Left kidney (tissue), 2 donors: ENCODE results near the gene PRDM10. TPM values are rescaled to one million over a fixed set of nuclear protein-coding genes. Genes with fewer than 3 reads are reported as not detected.
"Not testable (repeated sequence)": the region's sequence is repeated elsewhere in the genome, so short reads cannot be mapped to it uniquely, and the experiment has no call there.

ENCODE experiments used
- DNase-seq: peaks from one replicate; pipeline ENCODE4 v3.0.0-alpha.2; 2013
- polyA plus RNA-seq: library from polyadenylated mRNA; unstranded; fragments of 120-200 nt; gene quantifications from one replicate; pipeline ENCODE4 v1.2.1, GENCODE V29; 2013; ENCODE audit not compliant: insufficient read length

Gene PRDM10
- polyA plus RNA-seq, 1 donor, result 14.1 TPM

- DNase-seq, result peak; percentile 15
These were observed 108.1 kb downstream of the PRDM10 start for GRCh38 chr11:129894278-129895125.

- no peak for DNase-seq
These were observed 114.2 kb downstream of the PRDM10 start for GRCh38 chr11:129888451-129888850.

- DNase-seq, result no peak
These were observed 117.3 kb downstream of the PRDM10 start for GRCh38 chr11:129885381-129885780.

GRCh38 chr11:129884581-129884980, 118.1 kb downstream of the PRDM10 start:
- no peak for DNase-seq

- no peak for DNase-seq
These were observed 121.0 kb downstream of the PRDM10 start for GRCh38 chr11:129881570-129882170.

GRCh38 chr11:129880311-129880710, 122.3 kb downstream of the PRDM10 start:
- no peak for DNase-seq

GRCh38 chr11:129871914-129872313, 130.7 kb downstream of the PRDM10 start:
- DNase-seq, result no peak

- not testable (repeated sequence) for DNase-seq
These were observed 134.0 kb downstream of the PRDM10 start for GRCh38 chr11:129868626-129869025.

- peak; percentile 24 for DNase-seq
These were observed 136.3 kb downstream of the PRDM10 start for GRCh38 chr11:129866311-129866710.

GRCh38 chr11:129865701-129866100, 136.9 kb downstream of the PRDM10 start:
- no peak for DNase-seq

- no peak for DNase-seq
These were observed 137.8 kb downstream of the PRDM10 start for GRCh38 chr11:129864811-129865210.

- DNase-seq, result peak; percentile 87
These were observed 140.7 kb downstream of the PRDM10 start for GRCh38 chr11:129861702-129862522.

GRCh38 chr11:129856036-129856435, 146.6 kb downstream of the PRDM10 start:
- DNase-seq, result no peak

- DNase-seq, result no peak
These were observed 147.5 kb downstream of the PRDM10 start for GRCh38 chr11:129855086-129855485.

- no peak for DNase-seq
These were observed 148.3 kb downstream of the PRDM10 start for GRCh38 chr11:129854232-129854805.

- DNase-seq, result peak; percentile 26
These were observed 149.0 kb downstream of the PRDM10 start for GRCh38 chr11:129853518-129854231.

GRCh38 chr11:129852125-129852740, 150.4 kb downstream of the PRDM10 start:
- no peak for DNase-seq
